K562 (cell line): ENCODE data around the gene ELOVL5. TPM values are rescaled to one million over a fixed set of nuclear protein-coding genes. Genes with fewer than 3 reads are reported as not detected.

ENCODE experiments used
- E2F3 ChIP-seq: fragments of 250-450 bp; sonication (Bioruptor Pico); IDR thresholded peaks from 2 replicates; pipeline ENCODE4 v1.4.0; 2020; ENCODE audit warnings: mild to moderate bottlenecking
- GATAD2A ChIP-seq: fragments of 450-650 bp; IDR thresholded peaks from 2 replicates; pipeline ENCODE4 v1.6.1; 2017
- HNRNPH1 ChIP-seq: fragments of 200-400 bp; formaldehyde crosslinking; optimal IDR thresholded peaks from 2 replicates; pipeline ENCODE3; 2017; ENCODE audit warnings: low read depth, mild to moderate bottlenecking, low read length, moderate library complexity
- KDM1A ChIP-seq, 2 experiments: fragments of 450-650 bp; IDR thresholded peaks; 2 replicates each; pipeline ENCODE4 v1.6.1; 2016; ENCODE audit warnings: mild to moderate bottlenecking in 2 of 2
- MAFG ChIP-seq: fragments of 450-650 bp; conservative IDR thresholded peaks from 2 replicates; pipeline ENCODE4 v1.6.1; 2016; ENCODE audit warnings: missing genetic modification characterization, missing compliant biosample characterization
- MAZ ChIP-seq, 2 experiments: fragments of 450-650 bp in 1 of 2; sonication (generic) in 1 of 2; formaldehyde crosslinking; IDR thresholded peaks in 1 of 2; conservative IDR thresholded peaks in 1 of 2; 2 replicates each; pipeline versions ENCODE4 v1.4.0 to v1.5.0; 2020; ENCODE audit warnings: mild to moderate bottlenecking in 1 of 2, missing genetic modification reagents in 1 of 2
- NR1H2 ChIP-seq: sonication (generic); formaldehyde crosslinking; IDR thresholded peaks from 2 replicates; pipeline ENCODE4 v1.4.0; 2020; ENCODE audit warnings: mild to moderate bottlenecking, missing genetic modification reagents
- RAD51 ChIP-seq: fragments of 450-650 bp; IDR thresholded peaks from 2 replicates; pipeline ENCODE4 v1.7.1; 2016; ENCODE audit warnings: low read depth, mild to moderate bottlenecking, borderline replicate concordance
- SMAD4 ChIP-seq: fragments of 250-450 bp; sonication (Bioruptor Pico); conservative IDR thresholded peaks from 2 replicates; pipeline ENCODE4 v1.8.0; 2021; ENCODE audit warnings: inconsistent platforms, mild to moderate bottlenecking, moderate library complexity
- SNRNP70 ChIP-seq: fragments of 200-400 bp; formaldehyde crosslinking; optimal IDR thresholded peaks from 2 replicates; pipeline ENCODE3; 2017; ENCODE audit warnings: low read depth, low read length
- SRSF7 ChIP-seq: fragments of 200-400 bp; formaldehyde crosslinking; optimal IDR thresholded peaks from 2 replicates; pipeline ENCODE3; 2017; ENCODE audit warnings: mild to moderate bottlenecking, low read depth, low read length
- WHSC1 ChIP-seq: IDR thresholded peaks from one replicate; pipeline ENCODE4 v1.6.1; 2012; ENCODE audit warnings: low read length, control low read depth, inconsistent platforms
- YBX1 ChIP-seq: fragments of 450-650 bp; IDR thresholded peaks from 2 replicates; pipeline ENCODE4 v1.7.1; 2016; ENCODE audit warnings: mild to moderate bottlenecking
- ZBED1 ChIP-seq: IDR thresholded peaks from 2 replicates; pipeline ENCODE4 v1.6.1; 2014
- ZFP1 ChIP-seq: fragments of 450-650 bp; formaldehyde crosslinking; IDR thresholded peaks from 2 replicates; pipeline ENCODE4 v1.4.0; 2020; ENCODE audit warnings: mild to moderate bottlenecking, mixed read lengths
- ZNF140 ChIP-seq: fragments of 250-450 bp; sonication (Bioruptor Pico); IDR thresholded peaks from 2 replicates; pipeline ENCODE4 v1.8.0; 2021; ENCODE audit warnings: moderate library complexity, mild to moderate bottlenecking, inconsistent platforms
- ZNF408 ChIP-seq: fragments of 250-450 bp; sonication (Bioruptor Pico); IDR thresholded peaks from 2 replicates; pipeline ENCODE4 v1.4.0; 2020; ENCODE audit warnings: low read depth, mild to moderate bottlenecking, moderate library complexity
- ZNF445 ChIP-seq: fragments of 250-450 bp; sonication (Bioruptor Pico); IDR thresholded peaks from 2 replicates; pipeline ENCODE4 v1.4.0; 2020; ENCODE audit warnings: low read depth, mild to moderate bottlenecking, moderate library complexity
- polyA plus RNA-seq, 8 experiments: library from polyadenylated mRNA; depleted of rRNA in 4 of 8; stranded (reverse) in 5 of 8; unstranded in 3 of 8; fragments of >200 nt; fragmentation: Nextera tagmentation in 2 of 8; fragmentation: Illumina TruSeq in 1 of 8; extraction: Ambion mirVana in 2 of 8; extraction: Trizol in 1 of 8; gene quantifications; 2 replicates each; pipeline versions ENCODE4 v1.2.1 to v1.2.3, GENCODE V29; 2011 to 2014; ENCODE audit warnings: inconsistent platforms in 1 of 8, missing spikeins in 1 of 8
- total RNA-seq, 7 experiments: library from RNA; depleted of rRNA in 6 of 7; stranded (reverse); fragments of >200 nt in 6 of 7; fragmentation: Illumina TruSeq in 2 of 7; extraction: Trizol in 2 of 7; gene quantifications; 2 replicates each; pipeline versions ENCODE4 v1.2.1 to v1.2.3, GENCODE V29; 2011 to 2021; ENCODE audit warnings: low replicate concordance in 1 of 7
- TF ChIP-seq, protein P1 (sequence below), 2 experiments: IDR thresholded peaks; 2 replicates each; pipeline ENCODE4 v1.6.1; 2011; ENCODE audit warnings: borderline replicate concordance in 1 of 2, control low read depth in 1 of 2, low read depth in 1 of 2, low read length in 1 of 2, mild to moderate bottlenecking in 1 of 2, mixed read lengths in 1 of 2, moderate library complexity in 1 of 2; ENCODE audit not compliant: insufficient read depth in 1 of 2, insufficient read length in 1 of 2, poor library complexity in 1 of 2, severe bottlenecking in 1 of 2; ENCODE audit errors: extremely low read depth in 1 of 2
- TF ChIP-seq, protein P2 (sequence below): fragments of 450-650 bp; formaldehyde crosslinking; IDR thresholded peaks from 2 replicates; pipeline ENCODE4 v1.4.0; 2022; ENCODE audit warnings: missing genetic modification characterization
- TF ChIP-seq, protein P3 (sequence below): fragments of 250-450 bp; sonication (Bioruptor Pico); IDR thresholded peaks from 2 replicates; pipeline ENCODE4 v1.5.0; 2022; ENCODE audit warnings: mild to moderate bottlenecking
- TF ChIP-seq, protein P4 (sequence below): fragments of 450-650 bp; IDR thresholded peaks from 2 replicates; pipeline ENCODE4 v1.6.1; 2016; ENCODE audit warnings: low read depth, mild to moderate bottlenecking, moderate library complexity
- TF ChIP-seq, protein P5 (sequence below), 2 experiments: fragments of 450-650 bp; conservative IDR thresholded peaks; 2 replicates each; pipeline ENCODE4 v1.6.1; 2017; ENCODE audit warnings: mild to moderate bottlenecking in 2 of 2, moderate library complexity in 2 of 2

The ELOVL5 gene
- total and polyA plus RNA-seq, 9 of the 15 experiments (the other 6 are each of a cell fraction or from before 2014, with no cell fraction given) = 70.6 to 245 (median 132) TPM

DNA sequence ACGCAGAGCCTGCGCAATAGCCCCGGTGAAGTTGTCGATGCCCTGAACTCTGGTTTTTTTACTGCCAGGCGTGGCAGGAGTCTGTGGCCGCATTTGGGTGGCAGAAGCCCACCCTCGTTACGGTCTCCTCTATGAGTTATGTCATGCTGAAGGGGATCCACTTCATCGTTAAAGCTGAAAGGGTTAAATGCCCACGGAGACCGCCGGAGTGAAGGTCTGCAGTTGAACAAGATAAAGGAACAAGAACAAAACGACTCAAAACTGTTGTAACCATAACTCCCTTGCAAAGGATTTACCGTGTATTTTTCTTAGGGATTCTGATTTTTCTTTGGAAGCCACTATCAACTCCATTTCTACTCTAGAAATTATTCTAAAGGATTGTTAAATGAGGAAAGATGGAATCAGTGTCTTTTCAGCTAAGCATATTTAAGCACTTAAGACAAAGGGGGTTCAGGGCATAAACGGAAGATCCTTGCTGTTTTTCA, 501 bp upstream of the ELOVL5 start (continued):
- TF ChIP-seq, protein P1, sequence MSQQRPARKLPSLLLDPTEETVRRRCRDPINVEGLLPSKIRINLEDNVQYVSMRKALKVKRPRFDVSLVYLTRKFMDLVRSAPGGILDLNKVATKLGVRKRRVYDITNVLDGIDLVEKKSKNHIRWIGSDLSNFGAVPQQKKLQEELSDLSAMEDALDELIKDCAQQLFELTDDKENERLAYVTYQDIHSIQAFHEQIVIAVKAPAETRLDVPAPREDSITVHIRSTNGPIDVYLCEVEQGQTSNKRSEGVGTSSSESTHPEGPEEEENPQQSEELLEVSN (IDR thresholded peaks at IDR 0.05; ENCODE audit: borderline replicate concordance in 1 of 2, extremely low read depth in 1 of 2, insufficient read depth in 1 of 2, insufficient read length in 1 of 2, low read depth in 1 of 2, low read length in 1 of 2, poor library complexity in 1 of 2, severe bottlenecking in 1 of 2) = no peak
- TF ChIP-seq WHSC1 = no peak
- no peak for TF ChIP-seq MAFG
- no peak; the same call in 1 of the 2 replicates for TF ChIP-seq GATAD2A
- no peak for TF ChIP-seq SMAD4
- TF ChIP-seq E2F3 (CRISPR knock-in tag) = no peak
- TF ChIP-seq ZNF140 (CRISPR knock-in tag) = no peak
- TF ChIP-seq, protein P2, sequence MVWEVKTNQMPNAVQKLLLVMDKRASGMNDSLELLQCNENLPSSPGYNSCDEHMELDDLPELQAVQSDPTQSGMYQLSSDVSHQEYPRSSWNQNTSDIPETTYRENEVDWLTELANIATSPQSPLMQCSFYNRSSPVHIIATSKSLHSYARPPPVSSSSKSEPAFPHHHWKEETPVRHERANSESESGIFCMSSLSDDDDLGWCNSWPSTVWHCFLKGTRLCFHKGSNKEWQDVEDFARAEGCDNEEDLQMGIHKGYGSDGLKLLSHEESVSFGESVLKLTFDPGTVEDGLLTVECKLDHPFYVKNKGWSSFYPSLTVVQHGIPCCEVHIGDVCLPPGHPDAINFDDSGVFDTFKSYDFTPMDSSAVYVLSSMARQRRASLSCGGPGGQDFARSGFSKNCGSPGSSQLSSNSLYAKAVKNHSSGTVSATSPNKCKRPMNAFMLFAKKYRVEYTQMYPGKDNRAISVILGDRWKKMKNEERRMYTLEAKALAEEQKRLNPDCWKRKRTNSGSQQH = no peak
- TF ChIP-seq, protein P3, sequence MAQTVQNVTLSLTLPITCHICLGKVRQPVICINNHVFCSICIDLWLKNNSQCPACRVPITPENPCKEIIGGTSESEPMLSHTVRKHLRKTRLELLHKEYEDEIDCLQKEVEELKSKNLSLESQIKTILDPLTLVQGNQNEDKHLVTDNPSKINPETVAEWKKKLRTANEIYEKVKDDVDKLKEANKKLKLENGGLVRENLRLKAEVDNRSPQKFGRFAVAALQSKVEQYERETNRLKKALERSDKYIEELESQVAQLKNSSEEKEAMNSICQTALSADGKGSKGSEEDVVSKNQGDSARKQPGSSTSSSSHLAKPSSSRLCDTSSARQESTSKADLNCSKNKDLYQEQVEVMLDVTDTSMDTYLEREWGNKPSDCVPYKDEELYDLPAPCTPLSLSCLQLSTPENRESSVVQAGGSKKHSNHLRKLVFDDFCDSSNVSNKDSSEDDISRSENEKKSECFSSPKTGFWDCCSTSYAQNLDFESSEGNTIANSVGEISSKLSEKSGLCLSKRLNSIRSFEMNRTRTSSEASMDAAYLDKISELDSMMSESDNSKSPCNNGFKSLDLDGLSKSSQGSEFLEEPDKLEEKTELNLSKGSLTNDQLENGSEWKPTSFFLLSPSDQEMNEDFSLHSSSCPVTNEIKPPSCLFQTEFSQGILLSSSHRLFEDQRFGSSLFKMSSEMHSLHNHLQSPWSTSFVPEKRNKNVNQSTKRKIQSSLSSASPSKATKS = no peak
- TF ChIP-seq, protein P4, sequence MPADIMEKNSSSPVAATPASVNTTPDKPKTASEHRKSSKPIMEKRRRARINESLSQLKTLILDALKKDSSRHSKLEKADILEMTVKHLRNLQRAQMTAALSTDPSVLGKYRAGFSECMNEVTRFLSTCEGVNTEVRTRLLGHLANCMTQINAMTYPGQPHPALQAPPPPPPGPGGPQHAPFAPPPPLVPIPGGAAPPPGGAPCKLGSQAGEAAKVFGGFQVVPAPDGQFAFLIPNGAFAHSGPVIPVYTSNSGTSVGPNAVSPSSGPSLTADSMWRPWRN = no peak
- TF ChIP-seq KDM1A (IDR thresholded peaks at IDR 0.05) = 0 out of 4 replicates have a peak, but pooled peaks of 1 of the 2 experiments have one; percentile 4
- no peak for TF ChIP-seq MAZ (CRISPR knock-in tag; conservative IDR thresholded peaks at IDR 0.05 in 1 of 2, IDR thresholded peaks at IDR 0.05 in 1 of 2)
- no peak for TF ChIP-seq RAD51
- no peak for TF ChIP-seq SNRNP70
- no peak for TF ChIP-seq ZNF445 (CRISPR knock-in tag)
- TF ChIP-seq NR1H2 (CRISPR knock-in tag) = no peak
- no peak for TF ChIP-seq ZBED1
- TF ChIP-seq SRSF7 = no peak
- no peak for TF ChIP-seq ZNF408 (CRISPR knock-in tag)
- no peak for TF ChIP-seq YBX1
- TF ChIP-seq ZFP1 (CRISPR knock-in tag) = no peak
- TF ChIP-seq HNRNPH1 = no peak
- TF ChIP-seq, protein P5, sequence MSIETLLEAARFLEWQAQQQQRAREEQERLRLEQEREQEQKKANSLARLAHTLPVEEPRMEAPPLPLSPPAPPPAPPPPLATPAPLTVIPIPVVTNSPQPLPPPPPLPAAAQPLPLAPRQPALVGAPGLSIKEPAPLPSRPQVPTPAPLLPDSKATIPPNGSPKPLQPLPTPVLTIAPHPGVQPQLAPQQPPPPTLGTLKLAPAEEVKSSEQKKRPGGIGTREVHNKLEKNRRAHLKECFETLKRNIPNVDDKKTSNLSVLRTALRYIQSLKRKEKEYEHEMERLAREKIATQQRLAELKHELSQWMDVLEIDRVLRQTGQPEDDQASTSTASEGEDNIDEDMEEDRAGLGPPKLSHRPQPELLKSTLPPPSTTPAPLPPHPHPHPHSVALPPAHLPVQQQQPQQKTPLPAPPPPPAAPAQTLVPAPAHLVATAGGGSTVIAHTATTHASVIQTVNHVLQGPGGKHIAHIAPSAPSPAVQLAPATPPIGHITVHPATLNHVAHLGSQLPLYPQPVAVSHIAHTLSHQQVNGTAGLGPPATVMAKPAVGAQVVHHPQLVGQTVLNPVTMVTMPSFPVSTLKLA (conservative IDR thresholded peaks at IDR 0.05) = peak in 1 of 2 experiments; percentile 31; a peak in 2 of 4 replicates
